ENCODE results near the gene SEMA4D.
A peak's percentile ranks its signal among the peaks of the same experiment; 100 is the strongest.

Gene SEMA4D

GRCh38 chr9:89442981-89443814 lies 54.7 kb downstream of the SEMA4D start:
- no peak for DNase-seq

GRCh38 chr9:89442501-89442978 lies 55.4 kb downstream of the SEMA4D start:
- no peak for DNase-seq

- no peak for DNase-seq
These were observed 55.9 kb downstream of the SEMA4D start for GRCh38 chr9:89441986-89442385.

- no peak for DNase-seq
These were observed 56.3 kb downstream of the SEMA4D start for GRCh38 chr9:89441655-89441970.

- DNase-seq: no peak
These were observed 56.8 kb downstream of the SEMA4D start for GRCh38 chr9:89440951-89441654.

GRCh38 chr9:89440548-89440947 lies 57.4 kb downstream of the SEMA4D start:
- DNase-seq: peak; percentile 81

GRCh38 chr9:89440046-89440445 lies 57.9 kb downstream of the SEMA4D start:
- no peak for DNase-seq

- DNase-seq: no peak
These were observed 58.3 kb downstream of the SEMA4D start for GRCh38 chr9:89439571-89439970.

- DNase-seq: no peak
These were observed 59.7 kb downstream of the SEMA4D start for GRCh38 chr9:89438194-89438593.

- no peak for DNase-seq
These were observed 60.1 kb downstream of the SEMA4D start for GRCh38 chr9:89437772-89438171.

- DNase-seq: peak; percentile 66
These were observed 60.8 kb downstream of the SEMA4D start for GRCh38 chr9:89436963-89437625.

- DNase-seq: no peak
These were observed 61.6 kb downstream of the SEMA4D start for GRCh38 chr9:89436326-89436725.

GRCh38 chr9:89435071-89435823 lies 62.7 kb downstream of the SEMA4D start:
- no peak for DNase-seq

GRCh38 chr9:89434636-89435035 lies 63.3 kb downstream of the SEMA4D start:
- no peak for DNase-seq

- DNase-seq: no peak
These were observed 64.1 kb downstream of the SEMA4D start for GRCh38 chr9:89433826-89434225.

GRCh38 chr9:89432986-89433530 lies 64.9 kb downstream of the SEMA4D start:
- DNase-seq: no peak

- no peak for DNase-seq
These were observed 65.8 kb downstream of the SEMA4D start for GRCh38 chr9:89431930-89432725.

GRCh38 chr9:89430995-89431394 lies 66.9 kb downstream of the SEMA4D start:
- DNase-seq: no peak

GRCh38 chr9:89428901-89429890 lies 68.7 kb downstream of the SEMA4D start:
- no peak for DNase-seq

- DNase-seq: no peak
These were observed 69.6 kb downstream of the SEMA4D start for GRCh38 chr9:89428222-89428761.

Data from GF-D8 (cell line).